OCI-LY3 (cell line): ENCODE data around the gene PAN3.

Experiments used
- H2AFZ ChIP-seq: fragments of 200-600, 300-600 bp; shearing (Covaris generic); 2 replicates; pipeline ENCODE4 v1.6.0; 2014; ENCODE audit warnings: antibody characterized with exemption, low read depth, low read length
- H3K27ac ChIP-seq: fragments of 200-600, 300-600 bp; sonication (generic); 2 replicates; pipeline ENCODE4 v1.5.1; 2014; ENCODE audit warnings: mild to moderate bottlenecking, low read length, moderate library complexity, mixed read lengths
- H3K27me3 ChIP-seq: fragments of 200-600, 300-600 bp; sonication (generic); 2 replicates; pipeline ENCODE4 v1.6.1; 2014; ENCODE audit warnings: low read depth, low read length, mixed read lengths
- H3K36me3 ChIP-seq: fragments of 200-600, 300-600 bp; sonication (generic); replicated peaks from 2 replicates; pipeline ENCODE3; 2014; ENCODE audit warnings: low read depth, low read length, mixed read lengths
- H3K4me1 ChIP-seq: fragments of 300-600, 200-600 bp; sonication (generic); 2 replicates; pipeline ENCODE4 v1.6.1; 2014; ENCODE audit warnings: low read length, mixed read lengths
- H3K4me2 ChIP-seq: fragments of 200-600, 300-600 bp; sonication (generic); 2 replicates; pipeline ENCODE4 v1.6.1; 2014; ENCODE audit warnings: low read length, mixed read lengths
- H3K4me3 ChIP-seq: fragments of 300-600, 200-600 bp; sonication (generic); 2 replicates; pipeline ENCODE4 v1.5.1; 2014; ENCODE audit warnings: antibody characterized with exemption, mild to moderate bottlenecking, low read length, moderate library complexity
- H3K79me2 ChIP-seq: fragments of 300-600, 200-600 bp; shearing (Covaris generic); 2 replicates; pipeline ENCODE4 v1.6.1; 2014; ENCODE audit warnings: mild to moderate bottlenecking, low read length, mixed read lengths
- H3K9ac ChIP-seq: fragments of 300-600, 200-600 bp; shearing (Covaris generic); 2 replicates; pipeline ENCODE4 v1.6.0; 2014; ENCODE audit warnings: mild to moderate bottlenecking, low read length, moderate library complexity
- H3K9me3 ChIP-seq: fragments of 200-600, 300-600 bp; shearing (Covaris generic); 2 replicates; pipeline ENCODE4 v1.6.1; 2014; ENCODE audit warnings: low read length, mixed read lengths; ENCODE audit not compliant: insufficient read depth
- H4K20me1 ChIP-seq: fragments of 200-600, 300-600 bp; sonication (generic); 2 replicates; pipeline ENCODE4 v1.6.1; 2016; ENCODE audit warnings: low read length, mixed read lengths; ENCODE audit not compliant: insufficient read depth
- EZH2phosphoT487 ChIP-seq: fragments of 200-600 bp; shearing (Covaris generic); IDR thresholded peaks from 2 replicates; pipeline ENCODE4 v1.6.1; 2018; ENCODE audit warnings: antibody characterized with exemption, mixed run types, low read depth
- TF ChIP-seq, protein P1 (sequence below): fragments of 200-600, 300-600 bp; sonication (generic); IDR thresholded peaks from 2 replicates; pipeline ENCODE4 v1.5.1; 2014; ENCODE audit warnings: antibody characterized with exemption, low read length, low read depth

Gene PAN3

DNA sequence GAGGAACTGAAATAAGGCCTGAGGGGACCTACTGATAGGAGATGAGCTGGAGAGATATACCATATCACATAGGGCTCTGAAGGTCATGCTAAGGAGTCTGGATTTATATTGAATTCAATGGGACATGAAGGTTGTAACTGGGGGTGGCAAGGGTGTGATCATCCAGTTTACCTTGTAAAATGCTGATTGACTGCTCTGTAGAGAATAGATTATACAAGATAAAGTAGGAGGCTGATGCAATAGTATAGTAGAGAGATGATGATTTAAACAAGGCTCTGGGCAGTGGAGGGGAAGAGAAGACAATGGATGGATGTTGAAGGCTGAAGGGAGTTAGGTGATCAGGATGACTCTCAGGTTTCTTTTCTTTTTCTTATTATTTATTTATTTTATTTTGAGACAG is 18.0 kb upstream of the PAN3 start:
- Histone ChIP-seq H3K4me3 (no peak overlapping the region), H3K27ac (no peak overlapping the region), H3K9ac (no peak overlapping the region), H3K36me3 (no peaks in the 10 kb centered on the region), H4K20me1 (no peaks in the 10 kb centered on the region), H3K79me2 (no peaks in the 10 kb centered on the region), H2AFZ (no peak overlapping the region), H3K9me3 (no peaks in the 10 kb centered on the region), H3K27me3 (peaks cover 8% of the 10 kb centered on the region; the same call in 1 of the 2 replicates), H3K4me2 (no peak overlapping the region), H3K4me1 (peaks cover 14% of the 10 kb centered on the region)
- TF ChIP-seq, protein P1, sequence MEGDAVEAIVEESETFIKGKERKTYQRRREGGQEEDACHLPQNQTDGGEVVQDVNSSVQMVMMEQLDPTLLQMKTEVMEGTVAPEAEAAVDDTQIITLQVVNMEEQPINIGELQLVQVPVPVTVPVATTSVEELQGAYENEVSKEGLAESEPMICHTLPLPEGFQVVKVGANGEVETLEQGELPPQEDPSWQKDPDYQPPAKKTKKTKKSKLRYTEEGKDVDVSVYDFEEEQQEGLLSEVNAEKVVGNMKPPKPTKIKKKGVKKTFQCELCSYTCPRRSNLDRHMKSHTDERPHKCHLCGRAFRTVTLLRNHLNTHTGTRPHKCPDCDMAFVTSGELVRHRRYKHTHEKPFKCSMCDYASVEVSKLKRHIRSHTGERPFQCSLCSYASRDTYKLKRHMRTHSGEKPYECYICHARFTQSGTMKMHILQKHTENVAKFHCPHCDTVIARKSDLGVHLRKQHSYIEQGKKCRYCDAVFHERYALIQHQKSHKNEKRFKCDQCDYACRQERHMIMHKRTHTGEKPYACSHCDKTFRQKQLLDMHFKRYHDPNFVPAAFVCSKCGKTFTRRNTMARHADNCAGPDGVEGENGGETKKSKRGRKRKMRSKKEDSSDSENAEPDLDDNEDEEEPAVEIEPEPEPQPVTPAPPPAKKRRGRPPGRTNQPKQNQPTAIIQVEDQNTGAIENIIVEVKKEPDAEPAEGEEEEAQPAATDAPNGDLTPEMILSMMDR: no peak
- no peak for TF ChIP-seq EZH2phosphoT487

DNA sequence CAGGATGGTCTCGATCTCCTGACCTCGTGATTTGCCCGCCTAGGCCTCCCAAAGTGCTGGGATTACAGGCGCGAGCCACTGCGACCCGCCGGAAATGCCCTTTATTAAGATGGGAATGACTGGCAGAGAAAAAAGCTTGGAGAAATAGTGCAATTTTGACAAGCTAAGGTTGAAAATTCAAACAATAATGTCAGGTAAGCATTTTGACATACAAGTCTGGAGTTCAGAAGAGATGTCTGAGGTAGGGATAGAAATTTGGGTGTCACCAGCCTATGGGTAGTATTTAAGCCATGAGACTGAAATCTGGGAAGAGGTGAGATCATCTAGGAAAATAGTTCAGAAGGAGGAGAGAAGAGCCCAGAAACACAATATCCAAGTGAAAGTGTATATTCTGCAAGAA is 17.1 kb upstream of the PAN3 start:
- Histone ChIP-seq H3K4me3 (no peak overlapping the region), H3K79me2 (no peaks in the 10 kb centered on the region), H3K36me3 (no peaks in the 10 kb centered on the region), H3K9ac (no peak overlapping the region), H3K27me3 (peaks cover 7% of the 10 kb centered on the region; the same call in 1 of the 2 replicates), H4K20me1 (no peaks in the 10 kb centered on the region), H3K27ac (no peak overlapping the region), H3K4me2 (no peak overlapping the region), H3K4me1 (peaks cover 14% of the 10 kb centered on the region), H2AFZ (no peak overlapping the region), H3K9me3 (no peaks in the 10 kb centered on the region)
- TF ChIP-seq, protein P1: no peak
- no peak for TF ChIP-seq EZH2phosphoT487

DNA sequence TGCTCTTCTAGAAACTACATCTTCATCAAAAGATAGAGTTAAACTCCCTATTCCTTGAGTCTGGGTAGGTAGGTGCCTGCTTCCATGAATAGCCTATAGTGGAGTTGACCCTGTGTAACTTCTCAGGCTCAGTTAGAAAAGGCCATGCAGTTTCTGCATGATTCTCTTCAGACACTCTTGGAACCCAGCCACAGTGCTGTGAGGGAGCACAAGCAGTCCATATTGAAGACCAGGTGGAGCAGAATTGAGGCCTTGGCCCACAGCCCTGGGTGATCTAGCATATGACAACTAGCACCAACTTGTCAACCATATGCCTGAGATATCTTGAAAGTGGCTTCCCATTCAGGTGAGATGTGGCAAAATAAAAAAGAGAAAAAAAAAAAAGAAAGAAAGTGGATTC is 10.3 kb upstream of the PAN3 start:
- Histone ChIP-seq H3K36me3 (no peaks in the 10 kb centered on the region), H2AFZ (no peak overlapping the region), H3K9ac (no peak overlapping the region), H3K4me3 (no peak overlapping the region), H3K4me1 (no peaks in the 10 kb centered on the region), H3K27ac (no peak overlapping the region), H3K4me2 (no peak overlapping the region), H4K20me1 (no peaks in the 10 kb centered on the region), H3K27me3 (no peaks in the 10 kb centered on the region), H3K79me2 (no peaks in the 10 kb centered on the region), H3K9me3 (no peaks in the 10 kb centered on the region)
- TF ChIP-seq, protein P1: no peak
- no peak for TF ChIP-seq EZH2phosphoT487

DNA sequence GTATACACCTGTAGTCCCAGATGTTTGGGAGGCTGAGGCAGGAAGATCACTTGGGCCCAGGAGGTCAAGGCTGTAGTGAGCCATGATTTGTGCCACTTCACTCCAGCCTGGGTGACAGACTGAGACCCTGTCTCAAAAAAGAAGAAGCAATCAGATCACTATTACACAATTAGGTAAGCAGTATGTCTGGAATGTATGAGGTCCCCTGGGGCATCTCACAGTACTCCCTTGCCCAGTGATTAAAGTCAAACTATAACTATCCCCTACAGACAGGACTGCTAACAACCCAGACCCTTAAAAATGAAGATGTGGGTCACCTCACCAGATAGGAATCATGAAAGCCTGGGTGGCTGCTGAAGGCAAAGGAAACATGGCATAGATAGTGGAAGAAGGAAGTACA is 9.4 kb upstream of the PAN3 start:
- Histone ChIP-seq H3K9me3 (no peaks in the 10 kb centered on the region), H3K4me1 (no peaks in the 10 kb centered on the region), H3K27me3 (no peaks in the 10 kb centered on the region), H2AFZ (no peak overlapping the region), H3K4me3 (no peak overlapping the region), H3K27ac (no peak overlapping the region), H3K4me2 (no peak overlapping the region), H4K20me1 (no peaks in the 10 kb centered on the region), H3K79me2 (no peaks in the 10 kb centered on the region), H3K9ac (no peak overlapping the region), H3K36me3 (no peaks in the 10 kb centered on the region)
- TF ChIP-seq, protein P1: no peak
- no peak for TF ChIP-seq EZH2phosphoT487
